Fibroblast of peridontal ligament (primary cell): ENCODE data around the gene ZHX3.

Source experiments
- DNase-seq: peaks from one replicate; pipeline ENCODE4 v3.0.0-alpha.2; 2010; ENCODE audit errors: extremely low read depth

Gene ZHX3

GRCh38 chr20:41187668-41188067 lies 129.9 kb downstream of the ZHX3 start:
- no peak for DNase-seq

- no peak for DNase-seq
Observed at GRCh38 chr20:41185013-41185757, 132.3 kb downstream of the ZHX3 start.

GRCh38 chr20:41183831-41184230 lies 133.7 kb downstream of the ZHX3 start:
- no peak for DNase-seq

GRCh38 chr20:41183391-41183790 lies 134.1 kb downstream of the ZHX3 start:
- no peak for DNase-seq

- no peak for DNase-seq
Observed at GRCh38 chr20:41182296-41183212, 135.0 kb downstream of the ZHX3 start.

- DNase-seq = no peak
Observed at GRCh38 chr20:41181567-41181966, 136.0 kb downstream of the ZHX3 start.

GRCh38 chr20:41180599-41181333 lies 136.8 kb downstream of the ZHX3 start:
- no peak for DNase-seq

GRCh38 chr20:41179961-41180360 lies 137.6 kb downstream of the ZHX3 start:
- DNase-seq = no peak

- DNase-seq = no peak
Observed at GRCh38 chr20:41178904-41179432, 138.6 kb downstream of the ZHX3 start.

GRCh38 chr20:41178495-41178894 lies 139.0 kb downstream of the ZHX3 start:
- DNase-seq = no peak

- peak; percentile 96 for DNase-seq
Observed at GRCh38 chr20:41177636-41178035, 139.9 kb downstream of the ZHX3 start.

GRCh38 chr20:41176711-41177552 lies 140.6 kb downstream of the ZHX3 start:
- DNase-seq = no peak

- DNase-seq = no peak
Observed at GRCh38 chr20:41175727-41176330, 141.7 kb downstream of the ZHX3 start.

GRCh38 chr20:41175201-41175651 lies 142.3 kb downstream of the ZHX3 start:
- DNase-seq = no peak

GRCh38 chr20:41174782-41175181 lies 142.7 kb downstream of the ZHX3 start:
- DNase-seq = peak; percentile 29

GRCh38 chr20:41174373-41174772 lies 143.2 kb downstream of the ZHX3 start:
- no peak for DNase-seq

GRCh38 chr20:41173791-41174341 lies 143.7 kb downstream of the ZHX3 start:
- DNase-seq = no peak

GRCh38 chr20:41173161-41173721 lies 144.3 kb downstream of the ZHX3 start:
- DNase-seq = peak; percentile 84

- no peak for DNase-seq
Observed at GRCh38 chr20:41172296-41173140, 145.0 kb downstream of the ZHX3 start.
